Measurements from ENCODE around the gene SEMA3F.

SEMA3F gene

DNA sequence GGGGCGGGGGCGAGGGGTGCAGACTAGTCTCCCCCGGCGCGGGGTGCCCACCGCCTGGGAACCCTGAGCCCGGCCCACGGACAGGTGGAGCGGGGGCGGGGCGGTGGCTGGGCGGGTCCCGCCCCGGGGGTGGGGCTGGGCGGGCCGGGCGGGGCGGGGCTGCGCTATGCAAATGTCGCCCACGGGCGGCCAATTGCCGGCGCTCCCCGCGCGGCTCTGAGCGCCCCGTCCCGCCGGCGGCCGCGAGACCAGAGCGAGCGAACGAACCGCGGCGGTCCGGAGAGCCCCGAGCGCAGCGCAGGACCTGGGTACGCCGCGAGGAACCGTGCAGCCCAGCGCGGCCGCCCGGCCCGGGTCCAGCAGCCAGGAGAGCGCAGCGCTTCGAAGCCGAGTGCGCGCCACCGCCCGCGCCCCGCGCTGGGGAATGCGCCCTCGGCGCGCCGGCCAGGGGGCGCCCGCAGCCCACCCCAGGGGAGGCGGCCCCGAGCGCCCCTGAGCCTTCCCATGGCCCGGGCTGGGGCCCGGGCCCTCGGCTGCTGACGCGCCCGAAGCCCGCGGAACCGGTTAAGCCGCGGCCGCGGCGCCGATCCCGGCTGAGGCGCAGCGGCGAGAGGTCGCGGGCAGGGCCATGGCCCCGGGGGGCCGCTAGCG is at the start of gene SEMA3F:
SEMA3F (plus strand) TSS at position 485 of the 651 bp plus-strand sequence. CDS start 4,299 bp downstream, outside the sequence.
- peak; percentile 56 for DNase-seq (ENCODE audit: low spot score)

DNA sequence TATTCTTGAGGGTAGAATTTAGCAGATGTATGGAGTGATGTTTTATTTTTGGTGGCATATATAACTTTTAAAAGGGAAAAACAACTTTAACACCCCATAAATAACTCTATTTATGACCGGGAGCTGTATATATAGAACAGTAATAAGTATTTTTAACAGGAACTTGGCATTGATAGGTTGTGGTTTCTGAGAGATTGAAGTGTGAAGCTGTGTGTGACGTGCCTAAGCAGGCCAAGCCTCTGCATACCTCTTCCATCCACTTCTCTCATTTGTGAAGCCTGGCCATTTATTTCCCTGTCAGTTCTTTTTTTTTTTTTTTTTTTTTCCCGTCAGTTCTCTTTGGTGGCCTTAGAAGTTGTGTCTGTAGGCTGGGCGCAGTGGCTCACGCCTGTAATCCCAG is 43.4 kb upstream of the SEMA3F start:
- DNase-seq (ENCODE audit: low spot score), result no peak

DNA sequence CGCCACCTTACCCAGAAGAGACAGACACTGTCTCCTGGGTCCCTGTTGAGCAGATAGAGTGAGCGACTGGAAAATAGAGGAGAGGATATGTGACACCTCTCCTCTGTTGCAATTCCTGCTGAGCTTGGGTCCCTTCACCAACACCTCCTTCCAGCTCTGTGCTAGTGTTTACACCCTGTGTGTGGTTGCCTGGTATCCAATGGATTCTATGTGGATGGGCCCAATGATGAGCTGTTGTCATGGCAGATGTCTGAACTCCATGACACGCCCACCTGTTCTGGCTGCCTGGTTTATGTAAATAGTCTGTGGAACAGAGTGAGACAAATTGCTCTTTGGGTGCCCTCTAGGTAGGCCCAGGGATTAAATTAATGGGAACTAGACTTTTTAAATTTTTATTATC is 42.7 kb upstream of the SEMA3F start:
- DNase-seq (ENCODE audit: low spot score), result no peak

- no peak for DNase-seq (ENCODE audit: low spot score)
Measured at GRCh38 chr3:50117120-50117519, 38.0 kb upstream of the SEMA3F start.

DNA sequence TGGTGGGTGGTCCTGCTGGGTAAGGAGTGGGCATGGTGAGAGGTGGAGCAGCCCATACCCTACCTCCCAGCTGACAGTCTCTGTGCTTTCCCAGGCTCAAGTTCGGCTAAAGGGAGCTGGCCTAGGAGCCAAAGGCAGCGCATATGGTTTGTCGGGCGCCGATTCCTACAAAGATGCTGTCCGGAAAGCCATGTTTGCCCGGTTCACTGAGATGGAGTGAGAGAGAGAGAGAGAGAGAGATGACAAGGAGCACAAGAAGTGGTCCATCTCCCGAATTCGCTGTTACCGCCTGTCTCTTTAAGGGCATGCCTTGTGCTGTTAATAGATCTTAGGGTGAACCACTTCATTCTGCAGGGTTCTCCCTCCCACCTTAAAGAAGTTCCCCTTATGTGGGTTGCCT is 36.9 kb upstream of the SEMA3F start:
- no peak for DNase-seq (ENCODE audit: low spot score)

DNA sequence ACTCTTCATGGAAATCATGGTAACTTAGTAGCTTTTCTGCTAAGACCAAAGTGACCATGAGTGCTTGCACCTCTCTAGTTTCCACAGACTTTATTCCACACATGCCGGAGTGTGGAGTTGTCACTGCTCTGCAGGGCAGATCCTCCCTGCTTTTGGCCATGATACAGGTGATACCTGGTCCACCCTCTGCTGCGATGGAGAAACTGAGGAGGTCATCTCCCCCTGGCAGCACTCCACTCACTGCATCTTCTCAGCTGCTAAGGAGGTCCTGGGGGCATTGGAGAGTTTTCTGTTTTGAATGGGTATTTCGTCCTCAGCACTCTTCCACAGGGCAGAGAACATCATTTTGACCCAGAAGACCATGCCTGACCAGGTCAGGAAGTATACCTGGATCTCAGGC is 35.3 kb upstream of the SEMA3F start:
- DNase-seq (ENCODE audit: low spot score), result no peak

GRCh38 chr3:50120364-50121071 is 34.6 kb upstream of the SEMA3F start:
- no peak for DNase-seq (ENCODE audit: low spot score)

DNA sequence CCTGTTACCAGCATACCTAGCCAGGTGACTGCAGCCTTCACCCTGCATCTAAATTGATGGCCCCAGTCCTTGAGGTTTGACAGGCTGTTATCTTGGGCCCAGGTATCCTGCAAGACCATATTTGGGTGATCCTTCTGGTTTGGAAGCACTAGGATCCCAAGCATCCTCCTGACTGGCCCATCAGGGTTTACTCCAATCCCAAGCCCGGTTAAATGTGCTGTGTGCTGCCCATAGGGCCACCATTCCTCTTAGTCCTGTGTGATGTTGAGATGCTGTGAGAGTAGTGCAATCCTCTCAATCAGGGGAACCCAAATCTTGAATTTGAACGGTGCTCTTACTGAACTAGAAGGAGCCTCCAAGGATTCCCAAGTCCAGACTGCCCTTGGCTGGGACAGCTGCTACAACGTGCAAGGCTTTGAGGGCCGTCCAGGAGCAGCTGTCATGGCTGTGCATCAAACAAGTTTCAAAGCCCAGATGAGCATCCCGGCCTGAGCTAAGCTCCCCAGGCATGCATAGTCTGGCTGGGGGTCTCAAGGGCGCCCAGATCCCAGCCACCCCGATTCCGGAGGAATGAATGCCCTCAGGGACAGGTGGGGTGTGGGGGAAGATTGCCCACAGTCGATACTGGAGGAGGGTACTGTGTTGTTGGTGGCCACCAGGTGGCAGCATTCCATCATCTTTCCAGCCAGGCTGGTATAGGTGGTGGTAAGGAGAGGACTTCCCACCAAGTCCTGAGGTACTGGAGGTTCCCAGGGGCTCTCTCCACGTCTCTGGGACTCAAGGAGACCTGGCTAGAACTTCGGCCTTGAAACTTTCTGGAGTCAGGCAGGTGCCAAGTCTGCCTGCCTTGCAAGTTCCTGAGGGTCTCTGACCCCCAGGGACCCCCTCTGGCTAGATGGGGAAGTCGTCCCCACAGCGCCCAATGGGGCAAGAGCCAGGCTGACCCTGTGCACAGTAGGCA is 33.8 kb upstream of the SEMA3F start:
- DNase-seq (ENCODE audit: low spot score), result peak; percentile 66

GRCh38 chr3:50122071-50122470 is 33.1 kb upstream of the SEMA3F start:
- DNase-seq (ENCODE audit: low spot score), result no peak

GRCh38 chr3:50122661-50123391 is 32.3 kb upstream of the SEMA3F start:
- no peak for DNase-seq (ENCODE audit: low spot score)

GRCh38 chr3:50123394-50124051 is 31.6 kb upstream of the SEMA3F start:
- no peak for DNase-seq (ENCODE audit: low spot score)

DNA sequence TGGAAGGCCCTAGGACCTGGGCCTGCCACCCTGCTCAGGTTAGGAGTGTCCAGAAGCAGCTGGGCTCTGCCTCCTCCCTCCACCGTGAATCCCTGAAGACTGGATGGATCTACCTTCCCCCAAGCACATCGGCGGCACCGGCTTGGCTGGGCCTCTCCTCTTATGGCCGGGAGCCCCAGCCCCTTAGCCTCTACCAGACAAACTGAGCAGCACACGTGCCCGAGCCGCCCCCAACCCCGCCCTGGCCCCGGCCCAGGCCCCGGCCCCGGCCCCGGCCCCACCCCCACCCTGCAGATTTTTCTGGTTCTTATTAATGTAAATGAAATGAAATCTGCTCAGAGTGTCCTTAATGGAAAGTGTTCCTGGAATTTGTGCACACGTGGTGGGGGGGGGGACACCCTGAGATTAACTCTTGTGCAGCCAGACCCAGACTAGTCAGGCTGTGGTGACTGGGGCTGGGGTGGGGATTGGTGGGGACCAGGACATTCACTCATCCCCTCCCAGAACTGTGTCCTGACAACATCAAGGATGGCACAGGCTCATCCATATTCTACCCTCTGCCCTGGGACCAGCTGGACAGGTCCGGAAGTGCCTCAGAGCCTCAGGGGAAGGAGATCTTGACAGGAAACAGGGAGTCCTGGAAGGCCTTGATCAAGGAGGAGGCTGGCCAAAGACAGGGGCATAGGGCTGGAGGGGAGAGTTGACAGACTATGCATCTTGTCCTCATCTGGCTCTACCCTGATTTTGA is 30.9 kb upstream of the SEMA3F start:
- no peak for DNase-seq (ENCODE audit: low spot score)

DNA sequence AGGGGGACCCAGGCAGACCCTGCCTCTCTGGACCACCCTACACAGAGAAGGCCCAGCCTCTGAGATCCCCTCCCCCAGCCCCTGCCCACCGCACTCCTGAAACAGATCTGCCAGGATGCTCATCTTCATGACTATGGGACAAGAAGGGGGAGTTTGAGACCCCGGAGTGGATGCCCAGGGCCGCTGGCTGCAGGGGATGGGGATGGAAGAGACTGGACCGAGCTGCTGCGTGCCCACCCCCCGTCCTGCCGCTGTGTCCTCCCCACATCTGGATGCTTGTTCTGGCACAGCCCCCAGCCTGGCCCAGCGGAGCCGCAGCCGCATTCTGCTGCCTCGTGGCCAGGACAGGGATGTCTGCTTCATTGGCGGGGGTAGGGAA is 30.3 kb upstream of the SEMA3F start:
- DNase-seq (ENCODE audit: low spot score), result no peak

- no peak for DNase-seq (ENCODE audit: low spot score)
Measured at GRCh38 chr3:50125541-50126286, 29.4 kb upstream of the SEMA3F start.

DNA sequence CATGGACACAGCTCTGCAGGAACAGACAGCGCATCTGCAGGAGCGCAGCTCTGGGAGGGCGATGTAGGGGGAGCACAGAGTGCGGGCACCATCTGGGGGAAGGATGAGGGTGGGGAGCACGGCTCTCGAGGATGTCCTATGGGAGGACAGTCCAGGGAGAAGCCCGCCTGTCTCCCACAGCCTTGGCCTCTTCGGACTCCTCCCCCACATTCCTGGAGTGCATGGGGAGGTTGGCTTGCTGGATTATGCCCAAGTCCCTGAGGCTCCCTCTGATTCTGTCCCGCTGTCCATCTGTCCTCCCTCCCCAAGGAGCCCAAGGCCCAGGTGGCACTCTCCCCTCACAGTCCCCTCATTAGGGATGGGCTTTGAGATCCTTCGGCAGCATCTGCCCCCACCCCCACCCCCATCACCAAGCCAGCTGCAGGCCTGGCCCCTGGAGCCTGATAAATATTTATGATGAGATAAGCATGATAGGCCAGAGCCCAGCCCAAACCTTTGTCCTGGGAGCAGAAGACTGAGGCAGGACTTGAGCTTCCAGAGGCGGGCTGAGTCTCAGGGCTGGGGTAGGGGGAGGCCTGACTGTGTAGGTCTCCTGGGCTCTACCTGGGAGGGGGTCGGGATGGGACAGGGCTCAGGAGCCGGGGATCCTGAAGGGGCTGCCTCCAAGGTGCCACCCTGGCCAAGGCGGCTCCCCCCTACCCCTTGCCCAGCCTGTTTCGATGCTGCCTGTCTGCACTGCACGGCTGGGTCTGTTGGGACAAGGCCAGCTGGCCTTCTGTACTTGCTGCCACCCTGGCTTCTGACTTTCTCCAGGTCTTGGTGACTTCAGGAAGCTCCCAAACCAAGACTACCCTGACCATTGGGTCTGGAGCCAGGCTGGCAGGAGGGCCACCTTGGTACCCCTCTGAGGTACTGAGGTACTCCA is 28.6 kb upstream of the SEMA3F start:
- DNase-seq (ENCODE audit: low spot score), result no peak

GRCh38 chr3:50127251-50127691 is 27.9 kb upstream of the SEMA3F start:
- no peak for DNase-seq (ENCODE audit: low spot score)

- DNase-seq (ENCODE audit: low spot score), result no peak
Measured at GRCh38 chr3:50128001-50128400, 27.1 kb upstream of the SEMA3F start.

DNA sequence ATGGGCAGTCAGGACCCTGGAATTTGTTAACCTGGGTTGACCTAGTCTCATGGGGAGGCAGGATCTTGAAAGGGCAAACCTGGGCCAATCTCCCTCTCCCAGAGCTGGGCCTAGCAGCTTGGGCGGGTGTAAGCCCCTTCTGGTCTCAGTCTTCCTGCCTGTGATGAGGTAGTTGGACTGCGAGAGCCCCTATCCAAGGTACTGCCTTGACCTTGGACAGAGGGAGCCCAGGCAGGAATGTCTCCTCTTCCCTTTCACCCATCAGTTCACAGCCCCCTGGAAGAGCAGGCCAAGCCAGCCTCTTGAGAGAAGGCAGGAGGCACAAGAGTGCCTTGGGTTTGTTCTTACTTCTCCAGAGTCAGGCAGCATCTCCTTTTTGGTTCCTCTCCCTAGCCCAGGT is 24.7 kb upstream of the SEMA3F start:
- DNase-seq (ENCODE audit: low spot score), result no peak
